NCI-H146 (cell line): ENCODE results near the gene ROBO3.

Experiments used
- DNase-seq: peaks from one replicate; lab custom pipeline; 2025; lab: John Stamatoyannopoulos, UW

Gene ROBO3

DNA sequence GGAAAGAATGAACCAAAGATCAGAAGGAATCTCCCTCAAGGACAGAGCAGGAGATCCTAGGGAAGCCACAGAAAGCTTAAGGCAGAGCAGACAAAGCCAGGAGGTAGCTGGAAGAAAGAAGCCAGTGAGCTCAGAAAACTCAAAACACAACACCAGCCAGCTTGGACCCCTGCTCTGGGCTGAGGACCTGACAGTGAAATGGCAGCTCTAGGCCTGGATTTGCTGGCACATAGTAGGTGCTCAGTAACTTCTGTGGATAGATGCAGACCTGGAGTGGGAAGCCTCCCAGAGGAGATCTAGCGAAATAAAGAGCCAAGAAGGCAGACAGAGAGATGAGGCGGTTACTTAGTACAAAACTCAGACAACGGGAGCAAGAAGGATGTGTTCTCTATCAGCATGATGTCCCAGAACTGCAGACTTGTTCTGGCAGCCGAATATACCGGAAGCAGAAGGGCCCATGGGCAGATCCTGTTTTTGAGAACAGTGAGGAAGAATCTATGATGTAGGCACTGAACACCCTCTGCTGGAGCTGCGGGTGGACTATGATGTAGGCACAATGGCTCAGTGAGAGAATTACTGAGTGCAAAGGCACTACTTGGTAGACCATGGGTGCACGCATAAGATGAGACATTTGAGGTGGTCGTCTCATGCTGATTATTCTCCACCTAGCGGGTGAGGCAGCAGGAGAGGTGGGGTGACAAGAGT lies 27.7 kb downstream of the ROBO3 start:
- no peak for DNase-seq

DNA sequence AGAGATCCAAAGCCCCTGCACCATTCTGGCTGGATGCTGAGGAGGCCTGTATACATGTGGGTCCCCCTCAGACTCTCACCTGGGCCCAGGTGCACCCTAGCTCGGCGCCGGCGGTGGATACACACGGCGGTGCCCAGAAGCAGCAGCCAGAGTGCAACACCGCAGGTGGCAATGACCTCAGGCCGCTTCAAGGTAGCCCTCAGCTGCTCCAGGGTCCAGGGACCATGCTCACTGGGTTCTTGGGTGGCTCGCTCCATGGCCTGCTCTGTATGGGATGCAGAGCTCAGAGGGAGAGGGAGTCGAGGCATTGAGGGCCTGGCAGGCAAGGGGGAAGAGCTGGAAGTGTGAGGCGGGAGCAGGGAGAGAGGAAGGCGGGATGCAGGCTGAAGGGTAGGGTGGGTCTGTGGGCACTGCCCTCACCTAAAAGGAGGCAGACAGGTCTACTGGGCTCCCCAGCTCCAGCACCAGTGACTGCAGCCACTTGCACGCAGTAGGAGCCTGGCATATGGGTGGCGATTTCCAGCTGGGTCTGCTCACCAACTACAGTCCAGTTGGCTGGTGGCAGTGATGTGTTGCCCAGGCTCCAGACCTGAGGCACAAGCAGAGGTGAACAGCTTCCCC lies 28.7 kb downstream of the ROBO3 start:
- no peak for DNase-seq

DNA sequence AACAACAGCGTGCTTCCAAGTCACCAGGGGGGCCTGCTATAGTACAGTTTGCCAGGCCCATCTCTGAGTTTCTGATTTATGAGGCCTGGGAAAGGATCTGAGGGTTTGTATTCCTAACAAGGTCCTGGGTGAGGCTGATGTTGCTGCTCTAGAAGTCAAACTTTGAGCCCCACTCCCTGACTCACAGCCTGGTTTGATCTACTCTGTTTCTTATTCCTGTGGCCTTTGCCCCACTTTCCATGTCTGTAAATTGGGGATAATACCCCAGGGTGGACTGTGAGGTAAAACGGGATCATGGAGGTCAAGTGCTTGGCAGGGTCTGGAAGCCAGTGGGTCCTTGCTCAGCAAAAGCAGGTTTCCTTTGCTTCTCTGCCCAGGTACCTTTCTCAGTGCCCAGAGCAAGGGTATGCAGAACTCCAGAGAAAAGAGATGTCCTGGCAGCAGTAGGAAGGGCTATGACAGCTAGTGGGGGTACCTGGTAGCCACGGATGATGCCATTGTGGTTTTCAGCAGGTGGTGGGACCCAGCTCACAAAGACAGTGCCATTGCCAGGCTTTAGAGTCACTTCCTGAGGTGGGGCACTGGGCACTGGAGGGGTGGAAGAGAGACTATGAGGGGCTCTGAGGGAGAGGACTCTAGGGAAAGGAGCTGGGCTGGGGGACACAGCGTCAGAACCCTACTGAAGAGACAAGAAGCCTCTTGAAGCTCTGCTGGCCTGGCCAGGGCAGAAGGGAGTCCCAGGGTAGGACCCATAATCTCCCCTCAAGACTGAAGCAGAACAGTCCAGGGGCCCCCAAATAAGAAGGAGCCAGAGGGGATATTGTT lies 29.6 kb downstream of the ROBO3 start:
- no peak for DNase-seq

DNA sequence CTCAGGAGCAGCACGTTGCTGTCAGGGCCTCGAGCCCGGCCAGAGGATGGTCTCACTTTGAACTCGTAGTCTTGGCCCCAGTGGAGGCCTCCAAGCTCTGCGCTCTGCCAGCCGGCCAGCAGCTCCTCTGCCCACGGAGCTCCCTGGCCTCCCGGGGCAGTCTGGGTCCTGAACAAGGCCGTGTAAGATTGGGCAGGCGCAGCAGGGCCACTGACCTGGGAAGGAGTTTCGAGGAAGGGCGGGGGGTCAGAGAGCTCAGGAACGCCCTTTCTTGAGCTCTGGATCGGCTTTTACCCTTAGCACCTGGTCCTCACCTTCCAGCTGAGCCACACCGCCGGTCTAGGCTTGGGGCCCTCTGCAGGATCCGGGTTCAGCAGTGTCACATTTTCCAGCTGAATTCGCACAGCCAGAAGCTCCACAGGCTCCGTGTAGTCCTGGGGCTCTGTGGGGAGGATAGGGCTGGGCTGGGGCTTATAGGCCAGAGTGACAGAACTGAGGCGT lies 30.3 kb downstream of the ROBO3 start:
- DNase-seq = no peak

DNA sequence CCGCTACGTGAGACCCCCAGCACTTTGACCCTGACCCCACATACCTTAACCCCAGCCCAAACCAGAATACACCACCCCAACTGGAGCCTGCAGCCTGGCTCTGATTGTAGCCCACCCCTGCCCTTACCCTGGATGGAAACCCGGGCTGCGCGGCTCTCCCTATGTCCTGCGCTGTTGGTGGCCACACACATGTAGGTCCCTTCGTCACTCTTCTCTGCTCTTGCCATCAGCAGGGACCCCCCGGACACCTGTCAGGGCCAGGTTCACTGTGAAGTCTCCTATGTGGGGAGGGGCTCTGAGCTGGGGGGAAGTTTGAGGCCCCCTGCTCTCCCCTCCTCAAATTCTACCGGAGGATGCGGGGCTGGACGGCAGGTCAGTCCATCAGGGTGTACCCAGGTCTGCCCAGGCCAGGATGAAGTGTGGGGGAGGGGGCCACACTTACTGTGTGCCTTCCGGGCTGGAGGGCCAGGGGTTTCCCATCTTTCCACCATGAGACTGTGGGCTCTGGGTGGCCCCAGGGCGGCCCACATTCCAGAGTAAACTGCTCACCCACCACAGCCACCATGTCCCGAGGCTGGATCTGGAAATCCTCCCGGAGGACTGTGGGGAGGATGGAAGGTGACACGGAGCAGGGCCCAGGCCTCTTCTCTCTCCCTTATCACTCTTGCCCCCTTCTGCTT lies 31.0 kb downstream of the ROBO3 start:
- DNase-seq = no peak

DNA sequence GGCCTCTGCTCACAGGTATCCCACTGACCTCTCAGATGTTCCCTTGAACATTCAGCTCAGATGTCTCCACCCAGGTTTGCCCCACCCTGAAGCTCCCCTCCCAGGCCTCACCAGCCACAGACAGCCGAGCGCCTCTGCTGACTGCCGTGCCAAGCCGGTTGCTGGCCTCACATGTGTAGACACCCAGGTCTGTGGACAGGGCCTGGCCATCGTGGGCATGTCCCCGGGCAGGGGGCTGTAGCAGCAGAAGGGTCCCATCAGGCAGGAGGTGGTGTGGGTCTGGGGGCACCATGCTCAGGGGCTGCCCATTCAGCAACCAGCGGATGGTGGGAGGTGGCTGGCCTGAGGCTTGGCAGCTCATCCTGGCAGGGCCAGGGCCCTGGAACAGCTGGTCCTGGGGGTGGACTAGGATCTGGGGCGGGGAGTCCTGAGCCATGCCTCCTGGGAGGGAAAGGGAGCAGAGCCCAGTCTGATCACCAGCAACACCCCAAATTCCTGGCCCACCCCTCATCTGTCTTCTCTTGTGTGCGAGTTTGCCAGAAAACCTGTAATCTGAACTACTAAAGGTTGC lies 31.7 kb downstream of the ROBO3 start:
- DNase-seq = no peak

DNA sequence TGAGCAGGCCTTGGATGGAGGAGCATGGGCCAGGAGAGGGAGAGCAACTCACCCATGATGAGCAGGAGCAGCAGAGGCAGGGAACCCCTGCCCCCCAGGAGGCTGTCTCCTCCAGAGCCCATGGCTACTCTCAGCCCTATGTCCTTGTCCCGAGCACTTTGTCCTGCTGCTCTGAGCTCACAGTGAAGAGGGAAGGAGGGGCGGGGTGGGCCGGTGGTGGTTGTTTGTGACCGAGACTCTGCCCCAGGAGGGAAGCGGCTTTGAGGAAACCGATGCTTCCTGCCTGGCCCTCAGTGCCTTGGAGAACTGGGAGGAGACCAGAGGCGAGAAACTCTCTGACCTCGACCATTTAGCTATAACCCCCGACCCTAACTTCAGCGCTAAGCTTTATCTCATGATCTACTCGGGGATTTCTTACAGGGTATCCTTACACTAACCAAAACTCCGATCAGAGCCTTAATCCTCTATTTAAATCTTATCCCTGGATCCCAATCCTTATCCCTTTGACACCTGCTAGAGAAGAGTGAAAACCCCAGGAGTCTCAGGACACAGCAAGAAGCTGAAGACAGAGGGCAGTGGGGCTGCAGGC lies 32.5 kb downstream of the ROBO3 start, which contains the start of gene ROBO4:
TSS of gene ROBO4 (minus strand) at position 192 of the 589 bp plus-strand sequence. CDS start at position 122, 70 bp downstream.
- no peak for DNase-seq

DNA sequence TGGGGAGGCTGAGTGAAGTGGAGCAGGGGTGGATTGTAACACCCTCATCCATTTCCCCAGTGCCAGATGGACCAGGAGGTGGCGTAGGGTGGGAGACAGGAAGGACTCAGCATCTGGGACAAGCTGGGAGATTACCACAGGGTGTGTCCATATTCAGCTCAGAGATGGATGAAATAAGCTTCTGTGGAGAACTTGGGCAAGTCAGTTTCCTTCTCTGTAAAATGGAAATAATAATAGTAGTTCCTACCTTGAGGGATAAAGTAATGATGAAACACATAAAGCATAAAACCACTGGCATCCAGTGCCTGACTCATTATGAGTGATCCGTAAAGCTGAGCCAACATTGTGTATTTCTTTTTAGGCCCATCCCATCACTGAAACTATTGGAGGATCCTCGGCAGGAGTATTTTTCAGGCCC lies 33.0 kb downstream of the ROBO3 start:
- DNase-seq = no peak

DNA sequence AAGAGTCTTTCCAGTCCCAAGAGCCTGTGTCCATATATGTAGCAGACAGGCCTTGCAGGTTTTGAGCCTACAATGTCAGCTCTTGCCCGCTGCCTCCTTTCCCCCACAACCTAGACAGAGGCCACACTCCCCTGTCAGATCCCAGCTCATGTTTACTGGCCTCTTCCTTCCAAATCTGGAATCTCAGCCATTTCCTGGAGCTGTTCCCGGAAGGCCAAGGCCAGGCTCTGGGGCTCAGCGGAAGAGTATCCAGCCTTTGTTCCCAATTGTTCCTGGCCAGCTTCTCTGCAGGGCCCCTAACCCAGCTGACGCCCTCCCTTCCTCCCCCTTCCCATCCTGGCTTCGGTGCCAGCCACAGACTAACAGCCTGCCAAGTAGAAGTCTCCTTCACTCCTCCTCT lies 33.5 kb downstream of the ROBO3 start:
- DNase-seq = no peak

DNA sequence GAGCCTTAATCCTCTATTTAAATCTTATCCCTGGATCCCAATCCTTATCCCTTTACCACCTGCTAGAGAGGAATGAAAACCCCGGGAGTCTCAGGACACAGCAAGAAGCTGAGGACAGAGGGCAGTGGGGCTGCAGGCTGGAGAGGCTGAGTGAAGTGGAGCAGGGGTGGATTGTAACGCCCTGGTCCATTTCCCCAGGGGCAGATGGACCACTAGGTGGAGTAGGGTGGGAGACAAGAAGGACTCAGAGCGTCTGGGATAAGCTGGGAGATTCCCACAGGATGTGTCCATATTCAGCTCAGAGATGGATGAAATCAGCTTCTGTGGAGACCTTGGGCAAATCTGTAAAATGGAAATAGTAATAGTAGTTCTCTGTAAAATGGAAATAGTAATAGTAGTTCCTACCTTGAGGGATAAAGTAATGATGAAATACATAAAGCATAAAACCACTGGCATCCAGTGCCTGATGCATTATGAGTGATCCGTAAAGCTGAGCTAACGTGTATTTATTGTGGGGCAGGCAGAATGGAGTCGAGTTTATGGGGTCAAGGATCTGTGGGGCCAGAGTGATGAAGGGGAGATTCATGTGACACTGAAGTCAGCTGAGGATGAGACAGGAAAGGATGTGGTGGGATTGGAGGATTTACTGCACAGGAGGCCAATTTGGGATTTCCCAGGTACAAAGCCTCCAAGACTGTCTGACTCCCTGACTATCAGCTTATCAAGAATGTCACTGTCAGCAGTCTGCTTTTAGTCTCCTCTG lies 34.3 kb downstream of the ROBO3 start:
- DNase-seq = no peak

DNA sequence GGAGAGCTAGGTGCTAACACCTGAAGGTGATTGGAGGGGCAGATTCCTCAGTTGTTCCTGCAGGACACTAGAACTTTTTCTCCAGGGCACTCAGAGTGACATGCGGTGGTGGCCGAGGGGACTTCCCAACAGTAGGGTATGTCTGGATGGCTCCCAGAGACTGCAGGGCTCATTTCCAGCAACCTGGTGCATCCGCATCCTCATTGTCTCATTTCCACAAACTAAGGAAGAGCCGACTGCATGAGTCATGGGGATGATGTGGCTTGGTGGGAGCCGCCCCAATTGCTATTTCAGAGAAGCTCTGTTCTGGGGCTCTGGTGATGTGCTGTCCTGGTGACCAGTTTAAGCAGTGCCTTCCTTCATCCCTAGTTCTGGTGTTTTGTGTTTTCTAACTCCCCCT lies 35.2 kb downstream of the ROBO3 start:
- no peak for DNase-seq

DNA sequence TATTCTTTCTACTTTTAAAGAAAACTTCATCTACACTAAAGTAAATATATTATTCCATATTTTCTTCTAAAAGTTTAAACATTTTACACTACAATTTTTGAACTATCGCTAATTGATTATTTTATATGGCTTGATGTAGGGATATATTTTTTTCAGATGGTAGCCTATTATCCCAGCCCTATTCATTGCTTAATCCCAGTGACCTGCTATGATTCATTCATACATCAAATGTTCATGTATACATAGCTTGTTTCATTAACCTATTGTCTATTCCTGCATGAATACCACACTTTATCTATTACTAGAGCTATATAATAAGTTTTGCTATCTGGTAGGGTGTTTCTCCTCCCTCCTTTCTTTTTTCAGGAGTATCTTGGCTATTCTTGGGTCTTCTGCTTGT lies 37.4 kb downstream of the ROBO3 start:
- DNase-seq = no peak

DNA sequence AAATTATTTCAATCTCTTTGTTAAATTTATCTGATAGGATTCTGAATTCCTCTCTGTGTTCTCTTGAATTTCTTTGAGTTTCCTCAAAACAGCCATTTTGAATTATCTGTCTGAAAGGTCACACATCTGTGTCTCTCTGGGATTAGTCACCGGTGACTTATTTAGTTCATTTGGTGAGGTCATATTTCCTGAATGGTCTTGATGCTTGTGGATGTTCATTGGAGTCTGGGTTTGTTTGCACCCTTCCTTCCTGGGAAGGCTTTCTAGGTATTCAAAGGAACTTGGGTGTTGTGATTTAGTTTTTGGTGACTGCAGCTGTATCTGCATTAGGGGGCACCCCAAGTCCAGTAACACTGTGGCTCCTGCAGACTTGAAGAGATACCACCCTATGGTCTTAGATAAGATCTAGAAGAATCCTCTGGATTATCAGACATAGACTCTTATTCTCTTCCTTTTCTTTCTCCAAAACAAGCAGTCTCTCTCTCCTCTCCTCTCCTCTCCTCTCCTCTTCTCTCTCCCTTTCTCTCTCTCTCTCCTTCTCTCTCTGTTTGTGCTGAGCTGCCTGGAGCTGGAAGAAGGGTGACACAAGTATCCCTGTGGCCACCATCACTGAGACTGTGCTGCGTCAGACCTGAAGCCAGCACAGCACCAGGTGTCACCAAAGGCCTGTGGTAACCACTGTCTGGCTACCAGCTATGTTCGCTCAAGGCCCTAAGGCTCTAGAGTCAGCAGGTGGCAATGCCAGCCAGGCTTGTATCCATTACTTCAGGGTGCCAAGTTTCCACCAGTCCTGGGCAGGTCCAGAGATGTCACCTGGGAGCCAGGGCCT lies 50.5 kb downstream of the ROBO3 start:
- no peak for DNase-seq

DNA sequence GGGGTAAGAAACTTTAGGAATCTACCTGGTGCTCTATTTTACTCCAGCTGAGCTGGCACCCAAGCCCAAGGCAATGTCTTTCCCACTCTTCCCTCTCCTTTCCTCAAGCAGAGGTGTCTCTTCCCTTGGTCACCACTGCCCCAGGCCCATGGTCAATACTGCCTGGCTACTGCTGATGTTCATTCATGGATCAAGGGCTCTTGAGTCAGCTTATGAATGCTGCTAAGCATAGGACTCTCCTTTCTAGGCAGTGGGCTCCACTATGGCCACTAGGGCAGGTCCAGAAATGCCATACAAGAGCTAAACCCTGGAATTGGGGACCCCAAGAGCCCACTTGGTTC lies 51.1 kb downstream of the ROBO3 start:
- DNase-seq = no peak

DNA sequence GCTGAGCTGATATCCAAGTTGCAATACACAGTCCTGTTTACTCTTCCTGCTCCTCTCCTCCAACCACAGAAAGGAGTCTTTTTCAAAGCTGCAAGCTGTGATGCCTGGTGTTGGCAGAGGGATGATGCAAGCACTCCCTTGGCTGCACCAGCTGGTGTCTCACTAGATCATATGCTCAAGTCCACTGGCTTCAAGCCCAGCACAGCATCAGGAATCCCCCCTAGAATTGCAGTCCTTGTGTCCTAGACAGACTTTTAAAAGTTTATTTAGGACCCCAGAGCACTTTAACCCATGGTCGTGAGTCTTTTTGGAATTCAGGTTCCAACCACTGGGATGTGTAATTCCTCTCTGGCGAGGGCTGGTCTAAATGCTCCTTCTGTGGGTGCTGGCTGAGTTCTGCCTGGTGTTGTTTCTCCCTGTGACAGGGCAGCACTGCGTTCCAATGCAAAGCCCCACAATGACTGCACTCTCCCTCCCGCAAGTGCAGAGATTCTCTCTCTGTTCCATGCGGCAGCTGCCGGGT lies 51.9 kb downstream of the ROBO3 start:
- no peak for DNase-seq

DNA sequence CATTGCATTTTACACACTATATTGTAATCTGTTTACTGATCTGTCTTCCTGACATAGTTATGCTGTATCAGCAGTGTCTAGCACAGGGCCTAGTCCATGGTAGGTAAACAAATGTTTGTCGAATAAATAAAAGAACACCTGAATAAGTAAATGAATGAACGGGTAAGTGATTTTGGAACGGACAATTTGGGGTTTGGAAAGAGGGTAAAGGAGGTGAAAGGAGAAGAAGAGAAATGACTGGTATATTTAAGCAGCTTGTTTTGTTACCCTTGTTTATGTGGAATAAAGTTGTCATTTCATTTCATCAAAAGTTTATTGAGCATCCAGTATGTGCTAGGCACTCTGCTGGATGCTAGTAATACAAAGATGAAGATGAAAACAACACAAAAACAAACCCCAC lies 53.7 kb downstream of the ROBO3 start, which contains the start of gene HEPN1:
TSS of gene HEPN1 (plus strand) at position 301 of the 400 bp plus-strand sequence.
- DNase-seq = no peak

DNA sequence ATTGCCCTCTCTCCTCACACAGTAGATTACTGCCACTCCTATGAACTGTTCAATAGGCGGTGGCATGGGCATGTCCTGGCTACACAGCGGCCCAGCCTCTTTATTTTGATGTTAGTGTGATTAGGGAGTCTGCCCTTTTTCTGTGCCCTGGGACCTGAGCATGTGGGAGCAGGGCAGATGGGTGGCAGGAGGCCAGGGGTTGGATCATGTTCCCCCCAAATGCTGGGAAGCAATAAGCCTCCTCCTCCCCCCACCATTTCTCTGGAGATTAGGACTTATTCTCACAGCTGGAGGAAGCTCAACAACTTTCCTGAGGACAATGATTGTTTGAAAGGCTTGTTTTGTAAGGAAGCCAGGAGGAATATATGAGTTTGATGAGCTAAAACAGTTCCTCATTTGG lies 54.7 kb downstream of the ROBO3 start:
- DNase-seq = no peak

DNA sequence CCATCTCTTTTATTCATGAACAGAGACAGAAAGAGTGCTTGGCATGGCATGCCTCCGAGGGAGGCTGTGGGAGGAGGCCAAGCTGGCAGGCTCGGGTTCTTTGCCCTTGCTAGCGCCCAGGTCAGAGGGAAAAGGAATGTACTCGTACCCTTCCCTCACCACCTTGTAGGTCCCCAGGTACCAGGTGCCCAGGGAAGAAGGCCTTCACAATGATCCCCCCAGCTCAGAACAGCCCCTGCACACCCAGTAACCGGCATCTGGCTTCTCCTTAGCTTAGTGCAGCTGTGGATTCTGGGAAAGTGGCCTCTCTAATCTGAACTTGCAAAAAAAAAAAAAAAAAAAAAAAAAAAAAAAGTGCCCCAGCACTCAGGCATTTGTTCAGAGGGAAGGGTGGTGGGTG lies 55.1 kb downstream of the ROBO3 start:
- no peak for DNase-seq

DNA sequence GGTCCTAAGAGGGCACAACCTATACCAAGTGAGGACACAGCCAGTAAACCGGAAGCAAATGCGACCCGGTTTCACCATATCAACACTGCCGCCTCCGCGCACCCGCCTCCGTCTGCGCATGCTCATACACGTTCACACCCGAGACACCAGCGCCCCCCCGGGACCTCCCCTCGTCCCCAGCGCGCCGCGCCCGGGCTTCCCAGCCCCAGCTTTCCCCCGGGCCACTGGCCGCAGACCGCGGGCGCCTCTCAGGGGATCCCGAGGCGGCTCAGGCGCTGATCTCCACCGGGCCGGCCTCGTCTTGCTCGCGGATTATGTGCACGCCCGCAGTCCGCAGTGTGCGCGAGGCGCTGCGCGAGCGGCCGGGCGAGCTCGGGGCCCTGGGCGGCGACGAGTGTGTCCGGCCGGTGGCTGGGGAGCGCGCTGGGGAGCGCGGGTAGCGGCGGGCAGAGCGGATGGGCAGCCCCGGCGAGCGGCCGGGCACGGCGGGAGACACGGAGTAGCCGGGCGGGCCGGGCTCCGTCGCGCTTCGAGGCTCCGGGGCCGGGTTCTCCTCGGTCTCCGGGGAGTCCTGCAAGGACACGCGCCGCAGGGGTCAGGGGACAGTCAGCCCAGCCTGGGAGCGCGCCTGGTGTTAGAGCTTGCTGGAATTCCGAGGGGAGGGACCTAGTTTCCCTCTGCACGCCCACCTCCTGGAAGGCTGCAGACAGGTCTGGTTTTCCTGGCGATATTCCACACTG lies 55.8 kb downstream of the ROBO3 start:
- peak; percentile 84 for DNase-seq
